Thoracic aorta (tissue), 2 donors: ENCODE results near the gene VIPR2. TPM values are rescaled to one million over a fixed set of nuclear protein-coding genes. Genes with fewer than 3 reads are reported as not detected.
"Not testable (repeated sequence)": the region's sequence is repeated elsewhere in the genome, so short reads cannot be mapped to it uniquely, and the experiment has no call there.

Experiments
- ATAC-seq: fragments of 150-250 bp; one replicate; pipeline ENCODE4 v1.8.0; 2017; ENCODE audit warnings: low read depth; ENCODE audit not compliant: insufficient number of reproducible peaks, low FRiP score
- DNase-seq: peaks from one replicate; pipeline ENCODE4 v3.0.0-alpha.2; 2020; ENCODE audit warnings: low spot score
- H3K27ac ChIP-seq, 2 donors: fragments of 200-600 bp; sonication (generic); 1 replicate in 1 of 2; 2 replicates in 1 of 2; pipeline ENCODE4 v1.5.1; 2016; ENCODE audit warnings: mild to moderate bottlenecking in 2 of 2, moderate library complexity in 2 of 2
- H3K27me3 ChIP-seq: fragments of 200-600 bp; sonication (generic); replicated peaks from 2 replicates; pipeline ENCODE4 v1.6.0; 2016; ENCODE audit warnings: mild to moderate bottlenecking; ENCODE audit not compliant: insufficient read depth
- H3K36me3 ChIP-seq: fragments of 200-600 bp; sonication (generic); one replicate; pipeline ENCODE4 v1.5.1; 2016
- H3K4me1 ChIP-seq, 2 donors: fragments of 200-600 bp; sonication (generic); 1 replicate in 1 of 2; 2 replicates in 1 of 2; pipeline versions ENCODE4 v1.5.1 to v1.6.0; 2016; ENCODE audit warnings: low read depth in 2 of 2, mild to moderate bottlenecking in 1 of 2; ENCODE audit not compliant: control insufficient read depth in 1 of 2
- H3K4me3 ChIP-seq: fragments of 200-600 bp; sonication (generic); 2 replicates; pipeline ENCODE4 v1.5.1; 2016; ENCODE audit warnings: mild to moderate bottlenecking
- H3K9me3 ChIP-seq: fragments of 200-600 bp; sonication (generic); 2 replicates; pipeline ENCODE4 v1.5.1; 2016
- total RNA-seq, 2 donors: library from RNA; depleted of rRNA; stranded (reverse); fragments of >200 nt; gene quantifications; one replicate each; pipeline versions ENCODE4 v1.1.0 to v1.2.3, GENCODE V29; 2016
- TF ChIP-seq, protein P1 (sequence below): fragments of 200-600 bp; sonication (generic); IDR thresholded peaks from one replicate; pipeline ENCODE4 v1.5.1; 2019; ENCODE audit warnings: antibody characterized with exemption

VIPR2 gene
- total RNA-seq, 2 donors from 2014 or later = 18.3 to 29.5 TPM

DNA sequence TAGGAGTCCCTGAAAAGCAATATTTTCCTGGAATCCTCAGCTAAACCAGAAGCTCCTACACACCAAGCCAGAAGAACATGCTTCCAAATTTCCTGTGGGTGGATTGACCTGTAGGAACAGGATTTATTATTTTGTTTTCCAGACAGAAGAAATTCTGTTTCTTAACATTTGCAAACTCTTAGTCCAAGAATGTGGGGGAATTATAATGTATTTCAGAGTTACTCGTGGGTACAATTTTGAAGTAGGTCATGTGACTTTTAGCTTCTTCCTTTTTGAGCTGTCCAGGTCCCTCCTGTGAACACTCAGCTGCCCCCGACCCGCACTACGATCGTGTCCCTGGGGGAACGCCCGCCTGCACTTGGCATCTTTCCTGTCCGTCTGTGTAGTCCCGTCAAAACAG lies 27.7 kb upstream of the VIPR2 start:
- Histone ChIP-seq H3K27ac (no peak overlapping the region), H3K9me3 (peaks cover 6% of the 10 kb centered on the region), H3K36me3 (no peaks in the 10 kb centered on the region), H3K4me1 (no peaks in the 10 kb centered on the region), H3K4me3 (no peak overlapping the region), H3K27me3 (no peaks in the 10 kb centered on the region)
- TF ChIP-seq, protein P1, sequence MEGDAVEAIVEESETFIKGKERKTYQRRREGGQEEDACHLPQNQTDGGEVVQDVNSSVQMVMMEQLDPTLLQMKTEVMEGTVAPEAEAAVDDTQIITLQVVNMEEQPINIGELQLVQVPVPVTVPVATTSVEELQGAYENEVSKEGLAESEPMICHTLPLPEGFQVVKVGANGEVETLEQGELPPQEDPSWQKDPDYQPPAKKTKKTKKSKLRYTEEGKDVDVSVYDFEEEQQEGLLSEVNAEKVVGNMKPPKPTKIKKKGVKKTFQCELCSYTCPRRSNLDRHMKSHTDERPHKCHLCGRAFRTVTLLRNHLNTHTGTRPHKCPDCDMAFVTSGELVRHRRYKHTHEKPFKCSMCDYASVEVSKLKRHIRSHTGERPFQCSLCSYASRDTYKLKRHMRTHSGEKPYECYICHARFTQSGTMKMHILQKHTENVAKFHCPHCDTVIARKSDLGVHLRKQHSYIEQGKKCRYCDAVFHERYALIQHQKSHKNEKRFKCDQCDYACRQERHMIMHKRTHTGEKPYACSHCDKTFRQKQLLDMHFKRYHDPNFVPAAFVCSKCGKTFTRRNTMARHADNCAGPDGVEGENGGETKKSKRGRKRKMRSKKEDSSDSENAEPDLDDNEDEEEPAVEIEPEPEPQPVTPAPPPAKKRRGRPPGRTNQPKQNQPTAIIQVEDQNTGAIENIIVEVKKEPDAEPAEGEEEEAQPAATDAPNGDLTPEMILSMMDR = no peak
- ATAC-seq (no peak), DNase-seq (no peak)

DNA sequence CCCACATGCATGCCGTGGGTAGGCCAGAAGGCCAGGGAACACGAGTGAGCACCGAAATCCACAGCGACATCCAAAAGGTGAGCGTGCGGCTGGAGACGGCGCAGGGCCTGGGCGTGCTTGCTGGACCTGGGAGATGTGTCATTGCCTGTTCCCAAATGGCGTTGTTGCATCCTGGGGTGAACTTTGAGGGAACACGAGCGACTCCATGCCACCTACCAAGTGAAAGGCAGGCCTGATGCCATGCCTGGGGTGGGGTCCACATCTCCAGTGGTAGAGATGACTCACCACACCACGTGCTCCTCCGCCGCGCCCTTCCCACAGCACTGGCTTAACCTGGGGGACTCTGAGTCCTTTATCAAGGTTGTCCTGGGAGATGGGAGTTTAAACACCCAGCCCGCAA lies 24.7 kb upstream of the VIPR2 start:
- peaks cover 6% of the 10 kb centered on the region for H3K9me3 ChIP-seq
- TF ChIP-seq, protein P1 = no peak
- no peaks in the 10 kb centered on the region for H3K36me3 ChIP-seq
- no peak overlapping the region for H3K4me3 ChIP-seq
- H3K27ac ChIP-seq = no peak overlapping the region
- DNase-seq (no peak), ATAC-seq (no peak)
- H3K4me1 ChIP-seq = no peaks in the 10 kb centered on the region
- no peaks in the 10 kb centered on the region for H3K27me3 ChIP-seq

DNA sequence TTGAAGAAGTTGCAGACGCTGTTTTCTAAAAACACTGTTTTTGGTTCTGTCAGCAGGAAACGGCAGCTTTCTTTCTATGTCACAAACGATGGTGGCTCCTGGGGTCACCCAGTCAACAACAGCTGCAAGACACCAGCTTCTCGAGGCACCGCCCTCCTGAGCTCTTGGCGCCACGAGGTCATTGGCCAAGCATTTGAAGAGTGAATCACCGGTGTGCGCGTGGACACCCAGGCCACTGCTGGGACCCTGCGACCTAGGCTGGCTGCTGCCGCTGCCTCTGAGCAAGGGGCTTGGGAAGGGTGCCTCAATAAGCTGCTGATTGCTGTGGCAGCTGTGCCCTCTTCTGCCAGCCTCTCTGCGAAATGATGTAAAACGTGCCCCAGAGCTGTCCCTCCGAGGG lies 22.5 kb upstream of the VIPR2 start:
- DNase-seq = no peak
- ATAC-seq = no peak
- Histone ChIP-seq H3K4me3 (no peak overlapping the region), H3K9me3 (no peaks in the 10 kb centered on the region), H3K27ac (no peak overlapping the region), H3K4me1 (no peaks in the 10 kb centered on the region), H3K36me3 (no peaks in the 10 kb centered on the region), H3K27me3 (no peaks in the 10 kb centered on the region)
- TF ChIP-seq, protein P1 = no peak

DNA sequence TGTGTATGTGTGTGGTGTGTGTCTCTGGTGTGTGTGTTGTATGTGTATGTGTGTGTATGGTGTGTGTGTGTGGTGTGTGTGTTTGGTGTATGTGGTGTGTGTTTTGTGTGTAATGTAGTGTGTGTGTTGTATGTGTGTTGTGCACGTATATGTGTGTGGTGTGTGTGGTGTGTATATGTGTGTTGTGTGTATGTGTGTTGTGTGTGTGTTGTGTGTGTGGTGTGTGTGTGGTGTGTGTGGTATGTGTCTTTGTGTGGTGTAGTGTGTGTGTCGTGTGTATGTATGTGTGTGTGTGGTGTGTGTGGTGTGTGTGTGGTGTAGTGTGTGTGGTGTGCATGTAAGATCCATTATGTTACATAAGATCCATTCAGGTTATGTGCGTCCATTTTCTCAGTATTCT lies 21.9 kb upstream of the VIPR2 start:
- Histone ChIP-seq H3K36me3 (no peaks in the 10 kb centered on the region), H3K27ac (no peak overlapping the region), H3K4me3 (no peak overlapping the region), H3K27me3 (no peaks in the 10 kb centered on the region), H3K4me1 (no peaks in the 10 kb centered on the region), H3K9me3 (no peaks in the 10 kb centered on the region)
- ATAC-seq (no peak), DNase-seq (no peak)
- TF ChIP-seq, protein P1 = no peak

DNA sequence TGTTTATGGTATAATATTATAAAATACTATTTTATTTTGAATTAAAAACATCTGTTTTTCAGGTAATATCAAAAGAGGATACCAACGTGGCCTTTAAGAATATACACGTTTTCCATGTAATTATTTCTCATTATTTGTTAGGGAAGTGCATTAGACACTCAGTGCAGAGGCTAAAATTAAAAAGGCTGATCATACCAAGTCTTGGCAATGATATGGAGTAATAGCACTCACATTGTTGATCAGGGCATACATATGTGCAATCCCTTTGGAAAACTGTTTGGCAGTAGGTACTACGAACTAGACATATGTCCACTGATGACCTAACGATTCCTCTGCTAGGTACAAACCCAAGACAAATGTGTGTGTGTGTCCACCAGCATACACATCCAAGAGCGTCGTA lies 20.7 kb upstream of the VIPR2 start:
- Histone ChIP-seq H3K4me1 (no peaks in the 10 kb centered on the region), H3K9me3 (no peaks in the 10 kb centered on the region), H3K27me3 (no peaks in the 10 kb centered on the region), H3K4me3 (no peak overlapping the region), H3K36me3 (no peaks in the 10 kb centered on the region), H3K27ac (no peak overlapping the region)
- TF ChIP-seq, protein P1 = no peak
- no peak for ATAC-seq
- no peak for DNase-seq

DNA sequence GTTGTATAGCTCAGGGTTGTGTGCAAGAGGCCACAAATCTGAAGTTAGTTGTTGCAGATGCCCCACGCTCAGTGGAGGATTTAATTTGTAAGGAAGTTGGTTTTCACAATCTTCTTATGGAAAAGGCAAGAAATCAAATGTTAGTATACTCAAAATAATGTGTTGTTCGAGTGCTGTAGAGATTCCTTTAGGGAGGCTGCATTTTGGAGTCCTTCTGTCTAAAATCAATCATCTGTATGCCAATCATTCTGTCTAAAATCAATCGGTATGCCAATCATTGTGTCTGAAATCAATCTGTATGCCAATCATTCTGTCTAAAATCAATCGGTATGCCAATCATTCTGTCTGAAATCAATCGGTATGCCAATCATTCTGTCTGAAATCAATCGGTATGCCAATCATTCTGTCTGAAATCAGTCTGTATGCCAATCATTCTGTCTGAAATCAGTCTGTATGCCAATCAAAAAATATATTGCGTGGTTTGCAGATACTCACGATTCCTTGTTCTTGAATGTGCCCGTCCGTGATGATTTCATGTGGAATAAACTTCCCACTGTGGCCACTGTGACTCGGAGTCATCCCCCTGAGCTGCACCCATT lies 19.1 kb upstream of the VIPR2 start:
- H3K27ac ChIP-seq, H3K27me3 ChIP-seq, DNase-seq, H3K36me3 ChIP-seq, ATAC-seq, H3K4me1 ChIP-seq, H3K4me3 ChIP-seq, H3K9me3 ChIP-seq: not testable (repeated sequence)

DNA sequence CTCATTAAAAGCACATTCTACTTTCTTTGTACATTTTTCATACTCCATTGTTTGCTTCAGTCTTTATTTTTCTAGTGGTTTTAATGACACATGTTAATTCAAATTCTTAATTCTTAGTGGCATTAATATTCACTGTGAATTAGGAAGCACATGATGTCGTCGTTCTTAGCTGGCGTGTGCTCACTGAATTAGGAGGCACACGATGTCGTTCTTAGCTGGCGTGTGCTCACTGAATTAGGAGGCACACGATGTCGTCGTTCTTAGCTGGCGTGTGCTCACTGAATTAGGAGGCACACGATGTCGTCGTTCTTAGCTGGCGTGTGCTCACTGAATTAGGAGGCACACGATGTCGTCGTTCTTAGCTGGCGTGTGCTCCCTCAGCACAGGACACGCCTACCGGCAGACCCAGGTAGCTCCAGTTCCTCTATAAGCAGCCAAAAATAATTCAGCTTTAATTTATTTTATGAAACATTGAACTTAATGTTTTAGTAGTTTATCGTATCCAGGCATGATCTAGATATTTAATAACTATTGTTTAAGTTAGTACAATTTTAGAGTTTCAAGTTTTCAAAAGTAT lies 17.5 kb upstream of the VIPR2 start:
- not testable (repeated sequence) for H3K4me1 ChIP-seq, H3K27ac ChIP-seq, H3K4me3 ChIP-seq, H3K27me3 ChIP-seq, ATAC-seq, DNase-seq, H3K36me3 ChIP-seq, H3K9me3 ChIP-seq
